ENCODE data around the gene HEATR9.

GRCh38 chr17:35856603-35857002 lies 12.1 kb downstream of the HEATR9 start:
- TF ChIP-seq POLR2AphosphoS5 (IDR thresholded peaks at IDR 0.05; ENCODE audit: low read depth, low read length) (no peak), EZH2 (IDR thresholded peaks at IDR 0.05) (no peak), POLR2A (IDR thresholded peaks at IDR 0.05; ENCODE audit: borderline replicate concordance, extremely low read depth, insufficient read depth, insufficient read length) (no peak), CTCF (IDR thresholded peaks at IDR 0.05 in 2 of 3, conservative IDR thresholded peaks at IDR 0.05 in 1 of 3; ENCODE audit: borderline replicate concordance in 1 of 3, insufficient read depth in 1 of 3, low read depth in 2 of 3, low read length in 2 of 3) (no peak), ATF3 (IDR thresholded peaks at IDR 0.05) (no peak), MAX (IDR thresholded peaks at IDR 0.05) (no peak), CEBPB (IDR thresholded peaks at IDR 0.05; ENCODE audit: low read depth) (no peak), REST (IDR thresholded peaks at IDR 0.05; ENCODE audit: low read depth) (no peak), SP1 (IDR thresholded peaks at IDR 0.05; ENCODE audit: low read depth) (no peak)
